KMS-11 (cell line): ENCODE measurements around the gene SULT1C4.

ENCODE experiments used
- H2AFZ ChIP-seq: fragments of 200-600 bp; sonication (generic); 2 replicates; pipeline ENCODE4 v1.6.1; 2016; ENCODE audit warnings: antibody characterized with exemption, mixed run types, low read depth
- H3K27ac ChIP-seq: fragments of 200-600 bp; sonication (generic); 2 replicates; pipeline ENCODE4 v1.6.1; 2016; ENCODE audit warnings: mild to moderate bottlenecking, mixed run types
- H3K27me3 ChIP-seq: fragments of 200-600 bp; sonication (generic); 2 replicates; pipeline ENCODE4 v1.6.1; 2017; ENCODE audit warnings: mild to moderate bottlenecking, low read depth, mixed run types, moderate library complexity; ENCODE audit not compliant: insufficient read depth
- H3K36me3 ChIP-seq: fragments of 200-600 bp; sonication (generic); 2 replicates; pipeline ENCODE4 v1.6.1; 2017; ENCODE audit warnings: mild to moderate bottlenecking, mixed run types; ENCODE audit not compliant: insufficient read depth
- H3K4me1 ChIP-seq: fragments of 200-600 bp; sonication (generic); 2 replicates; pipeline ENCODE4 v1.6.1; 2016; ENCODE audit warnings: mild to moderate bottlenecking, low read depth, mixed run types; ENCODE audit not compliant: poor library complexity, severe bottlenecking
- H3K4me2 ChIP-seq: fragments of 200-600 bp; sonication (generic); 2 replicates; pipeline ENCODE4 v1.7.0; 2016; ENCODE audit warnings: mild to moderate bottlenecking, mixed run types
- H3K4me3 ChIP-seq: fragments of 200-600 bp; sonication (generic); IDR thresholded peaks from 2 replicates; pipeline ENCODE4 v1.6.1; 2017; ENCODE audit warnings: low read depth, low read length, mixed read lengths; ENCODE audit not compliant: insufficient read depth
- H3K79me2 ChIP-seq: fragments of 200-600 bp; sonication (generic); 2 replicates; pipeline ENCODE4 v1.6.1; 2016; ENCODE audit warnings: low read depth, mixed run types; ENCODE audit not compliant: insufficient read depth
- H3K9ac ChIP-seq: fragments of 200-600 bp; sonication (generic); 2 replicates; pipeline ENCODE4 v1.6.1; 2016; ENCODE audit warnings: mild to moderate bottlenecking, mixed run types
- H4K20me1 ChIP-seq: fragments of 200-600 bp; sonication (generic); 2 replicates; pipeline ENCODE4 v1.6.1; 2016; ENCODE audit warnings: mild to moderate bottlenecking, mixed run types; ENCODE audit not compliant: insufficient read depth
- TF ChIP-seq, protein P1 (sequence below): fragments of 200-600 bp; sonication (generic); conservative IDR thresholded peaks from 2 replicates; pipeline ENCODE4 v1.6.1; 2017; ENCODE audit warnings: low read depth, mild to moderate bottlenecking, antibody characterized with exemption, low read length, moderate library complexity, mixed read lengths

The SULT1C4 gene

GRCh38 chr2:108414256-108414876, 36.6 kb downstream of the SULT1C4 start:
- H3K27ac ChIP-seq, result no peak overlapping the region
- H3K36me3 ChIP-seq, result no peaks in the 10 kb centered on the region
- H3K9ac ChIP-seq, result no peak overlapping the region
- no peaks in the 10 kb centered on the region for H3K4me1 ChIP-seq
- no peak overlapping the region for H3K4me3 ChIP-seq
- TF ChIP-seq, protein P1, sequence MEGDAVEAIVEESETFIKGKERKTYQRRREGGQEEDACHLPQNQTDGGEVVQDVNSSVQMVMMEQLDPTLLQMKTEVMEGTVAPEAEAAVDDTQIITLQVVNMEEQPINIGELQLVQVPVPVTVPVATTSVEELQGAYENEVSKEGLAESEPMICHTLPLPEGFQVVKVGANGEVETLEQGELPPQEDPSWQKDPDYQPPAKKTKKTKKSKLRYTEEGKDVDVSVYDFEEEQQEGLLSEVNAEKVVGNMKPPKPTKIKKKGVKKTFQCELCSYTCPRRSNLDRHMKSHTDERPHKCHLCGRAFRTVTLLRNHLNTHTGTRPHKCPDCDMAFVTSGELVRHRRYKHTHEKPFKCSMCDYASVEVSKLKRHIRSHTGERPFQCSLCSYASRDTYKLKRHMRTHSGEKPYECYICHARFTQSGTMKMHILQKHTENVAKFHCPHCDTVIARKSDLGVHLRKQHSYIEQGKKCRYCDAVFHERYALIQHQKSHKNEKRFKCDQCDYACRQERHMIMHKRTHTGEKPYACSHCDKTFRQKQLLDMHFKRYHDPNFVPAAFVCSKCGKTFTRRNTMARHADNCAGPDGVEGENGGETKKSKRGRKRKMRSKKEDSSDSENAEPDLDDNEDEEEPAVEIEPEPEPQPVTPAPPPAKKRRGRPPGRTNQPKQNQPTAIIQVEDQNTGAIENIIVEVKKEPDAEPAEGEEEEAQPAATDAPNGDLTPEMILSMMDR, result no peak
- H3K79me2 ChIP-seq, result no peaks in the 10 kb centered on the region
- no peaks in the 10 kb centered on the region for H4K20me1 ChIP-seq
- H3K4me2 ChIP-seq, result no peak overlapping the region
- no peaks in the 10 kb centered on the region for H3K27me3 ChIP-seq
- H2AFZ ChIP-seq, result no peak overlapping the region

DNA sequence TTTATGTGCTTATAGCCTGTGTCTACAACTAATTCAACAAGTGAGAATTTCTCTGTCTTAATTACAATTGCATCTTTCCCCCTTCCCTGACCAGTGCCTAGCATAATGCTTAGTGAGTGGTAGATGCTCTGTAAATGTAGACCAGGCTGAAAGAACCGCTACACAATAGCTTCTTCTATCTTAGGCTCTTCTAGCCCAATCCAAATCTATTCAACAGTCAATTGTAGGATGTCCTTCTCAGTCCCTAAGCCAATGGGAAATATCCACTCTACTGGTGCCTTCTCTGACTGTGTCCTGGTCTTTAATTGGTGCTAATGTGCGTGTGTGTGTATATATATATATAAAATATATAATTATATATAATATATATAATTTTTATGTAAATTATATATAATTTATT, 37.2 kb downstream of the SULT1C4 start:
- Histone ChIP-seq H3K27me3 (no peaks in the 10 kb centered on the region), H3K4me1 (no peaks in the 10 kb centered on the region), H3K4me2 (no peak overlapping the region), H3K9ac (no peak overlapping the region), H3K36me3 (no peaks in the 10 kb centered on the region), H4K20me1 (no peaks in the 10 kb centered on the region), H3K79me2 (no peaks in the 10 kb centered on the region), H3K4me3 (no peak overlapping the region), H3K27ac (no peak overlapping the region), H2AFZ (no peak overlapping the region)
- TF ChIP-seq, protein P1, result no peak

DNA sequence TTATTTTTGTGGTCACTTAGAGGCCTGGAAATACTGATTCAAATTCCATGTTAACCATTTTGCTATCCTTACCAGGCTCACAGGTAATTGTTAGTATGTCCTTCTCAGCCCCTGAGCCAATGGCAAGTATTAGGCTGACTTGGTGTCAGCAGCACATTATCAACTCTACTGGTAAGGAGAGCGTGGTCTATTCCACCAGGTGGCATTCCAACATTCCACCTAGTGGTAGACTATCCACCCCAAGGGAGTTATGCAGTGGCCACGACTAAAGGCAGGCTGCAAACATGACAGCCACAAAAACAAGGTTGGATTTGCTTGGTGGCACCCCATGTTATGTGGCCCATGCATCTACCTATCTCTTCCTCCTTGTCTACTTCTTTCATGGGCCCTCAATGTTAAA, 39.5 kb downstream of the SULT1C4 start:
- H2AFZ ChIP-seq, result no peak overlapping the region
- no peaks in the 10 kb centered on the region for H4K20me1 ChIP-seq
- H3K4me3 ChIP-seq, result no peak overlapping the region
- no peaks in the 10 kb centered on the region for H3K79me2 ChIP-seq
- no peak overlapping the region for H3K27ac ChIP-seq
- no peak overlapping the region for H3K4me2 ChIP-seq
- TF ChIP-seq, protein P1, result no peak
- H3K4me1 ChIP-seq, result no peaks in the 10 kb centered on the region
- no peak overlapping the region for H3K9ac ChIP-seq
- H3K36me3 ChIP-seq, result no peaks in the 10 kb centered on the region
- H3K27me3 ChIP-seq, result no peaks in the 10 kb centered on the region

DNA sequence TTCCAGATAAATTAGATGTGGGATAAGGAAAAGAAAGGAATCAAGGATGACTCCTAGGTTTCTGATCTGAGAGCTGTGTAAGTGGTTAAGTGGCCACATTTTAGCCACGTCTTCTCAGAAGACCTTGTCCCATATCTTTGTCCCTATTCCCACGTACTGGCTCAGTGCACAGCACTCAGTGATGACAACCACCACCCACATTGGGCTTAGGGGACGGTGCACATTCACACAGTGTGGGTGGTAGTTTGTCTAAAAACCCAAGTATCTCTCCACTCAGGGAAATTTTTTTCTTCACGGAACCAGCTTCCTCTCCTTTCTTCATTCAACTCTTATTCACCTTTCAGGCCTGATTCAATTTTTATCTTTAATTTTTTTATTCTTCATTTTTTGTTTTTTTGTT, 40.7 kb downstream of the SULT1C4 start:
- Histone ChIP-seq H3K9ac (no peak overlapping the region), H3K27me3 (no peaks in the 10 kb centered on the region), H4K20me1 (no peaks in the 10 kb centered on the region), H3K27ac (no peak overlapping the region), H3K4me2 (no peak overlapping the region), H3K36me3 (no peaks in the 10 kb centered on the region), H3K4me1 (no peaks in the 10 kb centered on the region), H3K4me3 (no peak overlapping the region), H3K79me2 (no peaks in the 10 kb centered on the region), H2AFZ (no peak overlapping the region)
- TF ChIP-seq, protein P1, result no peak
